Neuronal stem cell (in vitro differentiated cells): ENCODE data around the gene GIGYF2. TPM values are rescaled to one million over a fixed set of nuclear protein-coding genes. Genes with fewer than 3 reads are reported as not detected.

Experiments used
- small RNA-seq: library from polyadenylated mRNA; stranded (forward); fragments of <200 nt; extraction: miRNeasy Mini kit (QIAGEN cat#:217004); gene quantifications from one replicate; pipeline ENCODE3, GENCODE V24; 2013; ENCODE audit not compliant: insufficient read depth

The GIGYF2 gene

Small RNA genes within 50 kb of the gene (small RNA-seq; reads per million reads assigned to genes)
- gene RF00019 (not detected), gene RN7SL359P (not detected), gene RNU6-107P (not detected)
